NCI-H2081 treated with DMSO at 0.1 percent for 48 hours (cell line): ENCODE measurements around the gene ZNF664.

Experiments
- DNase-seq: peaks from one replicate; lab custom pipeline; 2025; lab: John Stamatoyannopoulos, UW

Gene ZNF664

GRCh38 chr12:124009781-124010180 lies 36.8 kb downstream of the ZNF664 start:
- DNase-seq = no peak

GRCh38 chr12:124010687-124011086 lies 37.7 kb downstream of the ZNF664 start:
- no peak for DNase-seq

DNA sequence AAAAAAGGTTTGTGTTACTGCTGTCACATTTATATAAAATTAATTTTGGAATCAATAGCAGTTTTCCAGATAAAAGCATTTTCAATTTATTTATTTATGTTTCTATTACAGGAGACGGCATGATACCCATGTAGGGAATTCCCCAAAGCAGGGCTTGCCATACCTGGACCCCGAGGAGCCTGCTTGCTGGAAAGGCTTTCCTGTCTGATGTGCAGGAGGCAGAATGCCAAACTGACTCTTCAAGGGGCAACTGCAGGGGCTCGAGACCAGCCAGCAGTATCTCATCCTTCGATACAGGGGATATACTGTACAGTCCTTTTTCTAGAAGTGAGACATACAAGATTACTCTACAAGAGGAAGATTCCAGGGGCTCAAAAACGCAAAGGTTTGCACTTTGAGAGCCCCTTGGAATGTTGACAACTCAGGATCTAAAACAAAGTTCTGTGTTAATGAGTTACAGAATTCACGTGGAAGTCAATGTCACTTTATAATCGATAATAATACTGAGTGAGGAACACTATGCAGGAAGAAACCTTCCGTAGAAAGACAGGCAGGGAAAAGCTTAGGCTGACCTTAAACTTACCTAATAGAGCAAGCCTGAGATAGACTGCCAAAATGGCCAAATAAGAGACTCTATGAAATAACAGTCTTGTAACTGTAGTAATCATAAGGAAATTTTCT lies 38.6 kb downstream of the ZNF664 start:
- DNase-seq = no peak

DNA sequence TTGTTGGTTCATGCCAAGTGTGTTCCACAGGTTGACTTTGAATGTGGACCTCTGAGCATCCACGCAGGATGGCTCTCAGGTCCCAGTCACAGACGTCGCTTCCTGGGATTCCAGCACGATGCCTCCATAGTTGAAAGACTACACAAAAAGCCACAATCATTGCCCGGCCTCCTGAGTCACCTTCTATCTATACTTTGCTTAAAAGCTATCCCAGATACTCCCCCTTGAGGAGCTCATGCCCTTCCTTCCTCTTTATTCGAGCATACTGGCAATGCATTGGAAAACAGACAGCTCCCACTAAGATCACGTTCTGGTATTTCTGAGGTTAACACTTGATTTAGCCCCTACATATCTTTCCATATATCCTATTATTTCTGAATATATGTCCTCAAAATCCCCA lies 40.1 kb downstream of the ZNF664 start:
- no peak for DNase-seq

DNA sequence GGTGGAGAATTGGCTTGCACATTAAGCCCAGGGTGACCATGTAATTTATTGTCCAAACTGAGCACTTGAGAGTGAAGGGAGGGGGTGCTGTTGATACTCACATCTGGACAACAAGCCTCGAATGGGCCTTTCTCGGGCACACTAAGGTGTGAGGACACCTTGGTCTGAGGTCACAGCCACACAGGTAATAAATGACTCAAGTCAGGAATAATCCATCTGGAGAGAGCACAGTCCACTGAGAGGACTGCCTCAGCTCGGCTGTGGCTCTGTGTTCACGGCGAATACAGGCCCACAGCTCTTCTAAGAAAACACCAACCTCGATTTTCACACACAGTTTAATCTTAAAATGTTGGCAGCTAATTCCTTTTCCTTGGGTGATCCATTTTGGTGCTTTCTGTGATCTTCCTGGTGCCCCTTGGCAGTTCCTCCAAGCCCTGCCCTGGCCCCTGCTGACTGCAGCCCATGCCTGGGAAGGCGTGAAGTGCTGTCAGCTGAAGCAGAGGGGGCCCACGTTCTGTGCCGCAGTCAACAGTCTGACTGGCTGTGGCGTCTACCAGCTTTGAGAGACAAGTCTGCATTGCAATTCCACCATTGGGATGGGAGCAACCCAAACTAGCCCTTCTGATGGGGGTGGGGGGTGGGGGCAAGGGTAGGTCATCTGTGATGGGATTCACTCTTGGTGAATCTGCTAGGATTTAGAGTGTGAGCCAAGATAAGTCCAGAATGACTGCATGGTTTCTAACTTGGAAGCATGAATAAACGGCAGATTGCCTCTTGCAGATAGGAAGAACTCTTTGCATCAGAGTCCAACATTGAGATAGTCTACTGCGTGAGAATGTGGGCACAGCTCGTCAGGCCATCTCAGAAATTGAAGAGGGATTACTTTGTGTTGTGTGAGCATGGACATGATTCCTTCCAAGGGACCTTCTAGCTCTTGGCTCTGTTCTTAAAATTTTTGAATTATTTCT lies 42.8 kb downstream of the ZNF664 start:
- DNase-seq = no peak

- DNase-seq = no peak
Measured at GRCh38 chr12:124017064-124017463, 44.0 kb downstream of the ZNF664 start.

GRCh38 chr12:124018539-124018938 lies 45.5 kb downstream of the ZNF664 start:
- DNase-seq = no peak

- DNase-seq = no peak
Measured at GRCh38 chr12:124019115-124019514, 46.1 kb downstream of the ZNF664 start.

- DNase-seq = no peak
Measured at GRCh38 chr12:124020514-124020949, 47.5 kb downstream of the ZNF664 start.

DNA sequence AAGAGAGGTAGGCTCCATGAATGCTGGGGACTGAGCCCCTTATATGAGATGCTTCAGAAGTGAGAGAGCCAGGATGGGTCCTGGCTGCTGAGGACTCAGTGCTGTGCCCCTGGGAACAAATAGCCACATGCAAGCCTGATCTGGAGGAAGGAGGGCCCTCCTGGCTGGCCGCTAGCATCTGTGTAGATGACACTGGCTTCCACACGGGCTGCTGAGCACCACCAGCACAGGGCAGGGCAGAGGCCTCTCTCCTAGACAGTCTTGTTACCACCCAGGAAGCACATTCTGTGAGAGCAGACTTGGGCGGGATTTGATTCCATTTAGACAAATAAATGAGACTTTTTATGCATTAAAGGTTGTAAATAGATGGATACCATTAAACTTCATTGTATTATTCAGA lies 48.0 kb downstream of the ZNF664 start:
- no peak for DNase-seq

DNA sequence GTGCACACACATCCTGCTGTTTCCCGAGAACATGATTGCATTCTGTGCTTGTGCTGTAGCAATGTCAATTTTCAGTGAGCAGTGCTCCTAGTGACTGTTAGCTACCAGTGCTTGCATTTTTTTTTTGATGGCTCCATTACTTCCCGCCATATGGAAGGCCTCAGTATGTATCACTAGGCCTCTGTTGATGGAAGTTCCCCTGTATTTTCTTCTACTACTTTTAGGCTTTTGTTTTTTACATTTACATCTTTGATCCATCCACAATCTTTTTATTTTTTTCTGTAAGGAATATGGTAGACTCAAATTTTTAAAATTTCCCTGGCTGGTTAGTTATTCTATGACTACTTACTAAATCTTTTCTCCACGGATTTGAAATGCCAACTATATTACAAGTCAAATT lies 49.1 kb downstream of the ZNF664 start:
- no peak for DNase-seq

GRCh38 chr12:124024263-124024678 lies 51.3 kb downstream of the ZNF664 start:
- no peak for DNase-seq

GRCh38 chr12:124024776-124025175 lies 51.8 kb downstream of the ZNF664 start:
- no peak for DNase-seq

DNA sequence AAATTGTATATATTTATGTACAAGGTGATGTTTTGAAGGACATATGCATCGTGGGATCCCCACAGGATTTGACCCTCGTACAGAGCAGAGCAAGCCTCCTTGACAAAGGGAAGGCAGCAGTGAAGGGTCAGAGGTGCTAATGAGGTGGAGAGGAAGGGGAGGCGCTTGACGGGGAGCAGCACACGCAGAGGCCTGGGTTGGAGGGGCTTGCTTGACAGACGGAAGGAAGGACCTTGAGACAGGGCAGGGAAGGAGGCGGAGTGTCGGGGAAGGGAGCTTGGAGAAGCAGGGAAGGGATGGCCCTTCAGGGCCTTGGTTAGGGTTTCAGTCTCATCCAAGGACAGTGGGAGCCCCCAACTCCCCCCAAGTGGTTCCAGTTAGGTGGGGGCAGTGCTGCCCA lies 52.6 kb downstream of the ZNF664 start:
- no peak for DNase-seq

DNA sequence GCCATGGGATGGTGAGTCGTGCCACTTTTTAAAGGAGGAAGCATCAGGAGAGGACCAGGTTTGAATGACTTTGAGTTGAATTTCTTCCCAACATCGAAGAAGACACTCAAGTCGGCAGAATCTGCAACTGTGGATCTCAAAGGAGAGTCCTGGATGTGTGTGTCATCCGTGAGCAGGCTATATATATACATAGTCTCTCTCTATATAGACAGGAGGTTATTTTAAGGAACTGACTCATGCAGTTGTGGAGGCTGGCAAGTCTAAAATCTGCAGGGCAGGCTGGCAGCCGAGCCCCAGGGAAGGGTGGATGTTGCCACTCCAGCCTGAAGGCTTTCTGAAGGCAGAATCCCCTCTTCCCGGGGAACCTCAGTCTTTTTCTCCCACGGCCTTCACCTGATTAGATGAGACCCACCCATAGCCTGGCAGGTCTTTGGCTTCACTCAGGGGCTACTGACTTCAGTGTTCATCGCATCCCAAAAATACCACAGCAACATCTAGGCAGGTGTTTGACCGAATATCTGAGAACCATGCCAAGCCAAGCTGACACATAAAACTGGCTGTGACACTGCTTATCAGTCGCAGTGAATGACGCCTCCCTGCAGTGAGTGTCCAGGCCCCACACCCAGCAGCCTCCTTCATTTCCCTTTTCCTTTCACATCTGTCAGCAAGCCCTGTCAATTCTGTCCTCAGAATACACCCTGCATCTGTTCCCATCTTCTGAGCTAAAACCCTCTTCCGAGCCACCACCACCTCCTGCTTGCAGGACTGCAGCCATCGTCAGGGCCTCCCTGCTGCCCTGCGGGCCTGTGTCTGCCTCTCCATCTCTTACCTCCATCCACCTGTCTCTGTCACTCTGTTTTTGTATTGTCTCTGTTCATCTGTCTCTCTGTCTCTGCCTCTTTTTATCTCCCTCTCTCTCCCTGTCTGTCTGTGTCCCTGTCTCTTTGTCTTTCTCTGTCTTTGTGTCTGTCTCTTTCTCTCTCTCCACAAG lies 54.0 kb downstream of the ZNF664 start:
- DNase-seq = no peak

GRCh38 chr12:124027753-124028554 lies 54.9 kb downstream of the ZNF664 start:
- no peak for DNase-seq

GRCh38 chr12:124028555-124028925 lies 55.5 kb downstream of the ZNF664 start:
- DNase-seq = no peak

GRCh38 chr12:124030008-124030407 lies 57.0 kb downstream of the ZNF664 start:
- DNase-seq = no peak

GRCh38 chr12:124030510-124030909 lies 57.5 kb downstream of the ZNF664 start:
- no peak for DNase-seq

DNA sequence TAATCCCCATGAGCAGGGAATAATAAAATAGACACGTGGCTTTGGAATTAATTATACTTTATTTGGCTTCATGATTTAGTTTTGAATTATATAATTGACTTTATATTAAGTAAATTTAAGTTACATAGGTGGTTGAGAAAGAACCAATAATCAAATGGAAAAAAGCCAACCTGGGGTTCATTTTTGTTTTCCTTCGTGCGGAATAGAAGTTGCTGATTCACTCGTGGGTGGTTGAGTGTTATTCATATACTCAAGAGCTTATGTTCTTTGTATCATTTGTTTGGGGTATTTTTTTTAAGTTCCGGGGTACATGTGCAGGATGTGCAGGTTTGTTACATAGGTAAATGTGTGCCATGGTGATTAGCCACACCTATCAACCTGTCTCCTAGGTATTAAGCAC lies 58.0 kb downstream of the ZNF664 start:
- no peak for DNase-seq

- no peak for DNase-seq
Measured at GRCh38 chr12:124032265-124032886, 59.4 kb downstream of the ZNF664 start.
